OCI-LY7 (cell line): ENCODE data around the gene KIAA1210. TPM values are rescaled to one million over a fixed set of nuclear protein-coding genes. Genes with fewer than 3 reads are reported as not detected.

Experiments used
- Bru-seq: library from RNA; stranded (reverse); fragments of 400-500 nt; gene quantifications from one replicate; lab custom pipeline; 2021; lab: Mats Ljungman, UMichigan
- BruChase-seq, 2 experiments: library from RNA; stranded (reverse); fragments of 400-500 nt; gene quantifications; one replicate each; lab custom pipeline; 2021; lab: Mats Ljungman, UMichigan
- BruUV-seq: library from RNA; stranded (reverse); fragments of 400-500 nt; replicated peaks from 2 replicates; lab custom pipeline; 2021; lab: Mats Ljungman, UMichigan
- CTCF ChIA-PET: fragments of 300-600 bp; sonication (Branson Sonifier 250); formaldehyde crosslinking; loops from one replicate; lab custom pipeline; 2022; ENCODE audit warnings: antibody characterized with exemption; ENCODE audit not compliant: unreplicated experiment; lab: Charles Lee
- POLR2A ChIA-PET: fragments of 300-600 bp; sonication (Branson Sonifier 250); formaldehyde crosslinking; loops from one replicate; lab custom pipeline; 2022; ENCODE audit warnings: antibody characterized with exemption; lab: Charles Lee
- DNase-seq: peaks from one replicate; pipeline ENCODE4 v3.0.0-alpha.2; 2015; ENCODE audit warnings: low spot score
- H2AFZ ChIP-seq: fragments of 200-600 bp; sonication (generic), shearing (Covaris generic); 2 replicates; pipeline ENCODE4 v1.6.1; 2014; ENCODE audit warnings: mild to moderate bottlenecking, antibody characterized with exemption, low read length, moderate library complexity
- H3K27ac ChIP-seq: fragments of 200-600 bp; sonication (generic); 2 replicates; pipeline ENCODE4 v1.5.1; 2014; ENCODE audit warnings: mixed run types, low read depth, mild to moderate bottlenecking, moderate library complexity, low read length, inconsistent platforms; ENCODE audit not compliant: poor library complexity, severe bottlenecking
- H3K36me3 ChIP-seq: fragments of 200-600 bp; sonication (generic); 2 replicates; pipeline ENCODE4 v1.6.1; 2014; ENCODE audit warnings: mild to moderate bottlenecking, antibody characterized with exemption, low read length, moderate library complexity, mixed read lengths; ENCODE audit not compliant: insufficient read depth
- H3K4me1 ChIP-seq: fragments of 200-600 bp; sonication (generic); 2 replicates; pipeline ENCODE4 v1.5.1; 2014; ENCODE audit warnings: mild to moderate bottlenecking, low read length; ENCODE audit not compliant: insufficient read depth, poor library complexity, severe bottlenecking
- H3K4me2 ChIP-seq: fragments of 200-600 bp; sonication (generic); 2 replicates; pipeline ENCODE4 v1.6.1; 2014; ENCODE audit warnings: mild to moderate bottlenecking, low read length
- H3K4me3 ChIP-seq: fragments of 200-600 bp; sonication (generic); 2 replicates; pipeline ENCODE4 v1.5.1; 2014; ENCODE audit warnings: mild to moderate bottlenecking, low read depth, low read length; ENCODE audit not compliant: poor library complexity, severe bottlenecking
- H3K79me2 ChIP-seq: fragments of 200-600 bp; sonication (generic); 2 replicates; pipeline ENCODE4 v1.6.1; 2016; ENCODE audit warnings: low read depth, mild to moderate bottlenecking, low read length, moderate library complexity, mixed read lengths; ENCODE audit not compliant: insufficient read depth
- H3K9me2 ChIP-seq: fragments of 200-600 bp; sonication (generic); 2 replicates; pipeline ENCODE4 v1.6.1; 2016; ENCODE audit warnings: mild to moderate bottlenecking, low read length, mixed read lengths; ENCODE audit not compliant: insufficient read depth
- H3K9me3 ChIP-seq: fragments of 200-600 bp; sonication (generic); 2 replicates; pipeline ENCODE4 v1.6.1; 2014; ENCODE audit warnings: mild to moderate bottlenecking, mixed run types, low read length, mixed read lengths
- H4K20me1 ChIP-seq: fragments of 200-600 bp; sonication (generic); 2 replicates; pipeline ENCODE4 v1.6.1; 2014; ENCODE audit warnings: mild to moderate bottlenecking, antibody characterized with exemption, low read length, moderate library complexity, mixed read lengths; ENCODE audit not compliant: insufficient read depth
- CTCF ChIP-seq: fragments of 200-600 bp; sonication (generic); conservative IDR thresholded peaks from 2 replicates; pipeline ENCODE4 v1.5.1; 2014; ENCODE audit warnings: mild to moderate bottlenecking, antibody characterized with exemption, low read length, moderate library complexity, mixed read lengths
- EZH2phosphoT487 ChIP-seq: fragments of 200-600 bp; sonication (generic); IDR thresholded peaks from 2 replicates; pipeline ENCODE4 v1.6.1; 2018; ENCODE audit warnings: low read depth, borderline replicate concordance, mild to moderate bottlenecking, mixed run types, antibody characterized with exemption, low read length, moderate library complexity, mixed read lengths
- intact Hi-C: fragments of 100-400 bp; cut with micrococcal nuclease; formaldehyde crosslinking; loops from one replicate; pipeline ENCODE4 v1.10.0; 2022; ENCODE audit not compliant: unreplicated experiment
- long read RNA-seq: library from polyadenylated mRNA; stranded (forward); transcript quantifications from one replicate; pipeline ENCODE4 v2.0.0, GENCODE V29; 2022
- total RNA-seq, 2 experiments: library from RNA; depleted of rRNA in 1 of 2; stranded (reverse); fragments of >200 nt in 1 of 2; shearing (Covaris generic) in 1 of 2; gene quantifications; 2 replicates each; pipeline ENCODE4 v1.2.3, GENCODE V29; 2014 to 2022

The KIAA1210 gene
- total RNA-seq (2014; rRNA removed; shearing (Covaris generic)) (not detected in 2 replicates), total RNA-seq (2022) (not detected in 2 replicates), Bru-seq, nascent RNA (not detected), BruChase-seq, experiment 1, labeled RNA remaining after a 6-hour chase (not detected), BruChase-seq, experiment 2, labeled RNA remaining after a 2-hour chase (not detected)
- long read RNA-seq: 0 reads

- no peaks in the 10 kb centered on the region for H3K9me2 ChIP-seq
- H3K79me2 ChIP-seq: no peaks in the 10 kb centered on the region
- ChIA-PET CTCF (interaction anchor here (1.0 kb wide), 1 partner anchor 9 kb away, joined by 3 read pairs; no protein-coding TSS in a partner anchor), POLR2A (no interaction called here)
- H3K27ac ChIP-seq: no peak within 1 kb of the TSS
- H3K4me3 ChIP-seq: no peak within 1 kb of the TSS
- no peak within 1 kb of the TSS for H2AFZ ChIP-seq
- BruUV-seq: no TSS peak
- intact Hi-C loops: no loop called here
- H3K4me2 ChIP-seq: no peak within 1 kb of the TSS
- no peaks in the 10 kb centered on the region for H3K9me3 ChIP-seq
- no peak for TF ChIP-seq EZH2phosphoT487
- TF ChIP-seq CTCF: no peak
- no peaks in the 10 kb centered on the region for H3K36me3 ChIP-seq
- no peaks in the 10 kb centered on the region for H4K20me1 ChIP-seq
- no peak for DNase-seq
- H3K4me1 ChIP-seq: no peaks in the 10 kb centered on the region
Observed at GRCh38 chrX:119127650-119128049, at the start of gene KIAA1210. KIAA1210 (minus strand) TSS chrX:119127812; CDS start chrX:119123642, 4,170 bp downstream.

- ChIA-PET POLR2A (no interaction called here), CTCF (no interaction called here)
- no peaks in the 10 kb centered on the region for H3K9me2 ChIP-seq
- DNase-seq: no peak
- no peaks in the 10 kb centered on the region for H3K9me3 ChIP-seq
- TF ChIP-seq EZH2phosphoT487: no peak
- TF ChIP-seq CTCF: no peak
- no peaks in the 10 kb centered on the region for H3K79me2 ChIP-seq
- H2AFZ ChIP-seq: no peak overlapping the region
- no TSS peak for BruUV-seq
- H3K27ac ChIP-seq: no peak overlapping the region
- H3K4me3 ChIP-seq: no peak overlapping the region
- no peaks in the 10 kb centered on the region for H3K36me3 ChIP-seq
- H3K4me1 ChIP-seq: no peaks in the 10 kb centered on the region
- intact Hi-C loops: no loop called here
- no peaks in the 10 kb centered on the region for H4K20me1 ChIP-seq
- no peak overlapping the region for H3K4me2 ChIP-seq
Observed at GRCh38 chrX:119177278-119177677, 49.7 kb upstream of the KIAA1210 start.

- H3K27ac ChIP-seq: no peak overlapping the region
- H3K36me3 ChIP-seq: no peaks in the 10 kb centered on the region
- no TSS peak for BruUV-seq
- CTCF ChIA-PET: no interaction called here
- no peaks in the 10 kb centered on the region for H4K20me1 ChIP-seq
- H3K79me2 ChIP-seq: no peaks in the 10 kb centered on the region
- intact Hi-C loops: no loop called here
- no peak overlapping the region for H2AFZ ChIP-seq
- H3K9me2 ChIP-seq: no peaks in the 10 kb centered on the region
- no peaks in the 10 kb centered on the region for H3K9me3 ChIP-seq
- no peak for DNase-seq
- H3K4me3 ChIP-seq: no peak overlapping the region
- no peaks in the 10 kb centered on the region for H3K4me1 ChIP-seq
- POLR2A ChIA-PET: no interaction called here
- TF ChIP-seq EZH2phosphoT487: no peak
- TF ChIP-seq CTCF: no peak
- H3K4me2 ChIP-seq: no peak overlapping the region
Observed at GRCh38 chrX:119174900-119175299, 47.3 kb upstream of the KIAA1210 start.
